Adrenal gland (tissue), 12 donors: ENCODE results near the gene TUT4. TPM values are rescaled to one million over a fixed set of nuclear protein-coding genes. Genes with fewer than 3 reads are reported as not detected.

Experiments used
- DNase-seq, 7 donors: peaks; one replicate each; pipeline ENCODE4 v3.0.0-alpha.2; 2019 to 2020
- H3K27ac ChIP-seq, 5 donors: fragments of 200-600 bp; sonication (generic) in 4 of 5; 1 replicate in 3 of 5; 2 replicates in 2 of 5; pipeline versions ENCODE4 v1.5.1 to v1.8.0; 2016 to 2020; ENCODE audit warnings: mild to moderate bottlenecking in 1 of 5
- H3K27me3 ChIP-seq: fragments of 200-600 bp; 2 replicates; pipeline ENCODE4 v1.8.0; 2021
- H3K36me3 ChIP-seq, 2 donors: fragments of 200-600 bp; replicated peaks in 1 of 2; 1 replicate in 1 of 2; 2 replicates in 1 of 2; pipeline versions ENCODE4 v1.5.1 to v1.8.0; 2018 to 2022
- H3K4me1 ChIP-seq, 2 donors: fragments of 200-600 bp; replicated peaks in 1 of 2; 1 replicate in 1 of 2; 2 replicates in 1 of 2; pipeline versions ENCODE4 v1.5.1 to v1.8.0; 2018 to 2021
- H3K4me3 ChIP-seq, 4 donors: fragments of 200-600 bp; sonication (generic) in 3 of 4; one replicate each; pipeline ENCODE4 v1.5.1; 2016 to 2018
- H3K9me3 ChIP-seq, 3 donors: fragments of 200-600 bp; sonication (generic) in 1 of 3; replicated peaks in 1 of 3; 1 replicate in 2 of 3; 2 replicates in 1 of 3; pipeline versions ENCODE4 v1.5.1 to v1.8.0; 2016 to 2021
- POLR2A ChIP-seq, 2 donors: fragments of 450-650 bp; IDR thresholded peaks; one replicate each; pipeline ENCODE4 v1.6.1; 2017; ENCODE audit warnings: antibody characterized with exemption in 2 of 2, mild to moderate bottlenecking in 2 of 2, moderate library complexity in 1 of 2
- WGBS, 4 donors: extraction: QIAGEN DNeasy Blood & Tissue Kit in 2 of 4; methylation state at CpG; one replicate each; pipeline versions ENCODE4 v1.1.5 to v1.1.7; 2013 to 2017; 5-methylcytosine and 5-hydroxymethylcytosine counted together
- intact Hi-C, 2 donors: fragments of 100-400 bp; cut with DNase I; formaldehyde crosslinking; loops; one replicate each; pipeline versions ENCODE4 v1.14.1 to v1.15.0; 2022 to 2023
- polyA plus RNA-seq, 3 donors: library from polyadenylated mRNA; stranded (reverse); fragments of 200-250 nt in 2 of 3; fragments of 350-450 nt in 1 of 3; fragmentation: Illumina TruSeq in 1 of 3; extraction: RNeasy Lipid Tissue Mini Kit (QIAGEN cat#74804) in 1 of 3; gene quantifications; one replicate each; pipeline ENCODE4 v1.2.3, GENCODE V29; 2013 to 2014
- total RNA-seq, 9 donors: library from RNA; depleted of rRNA in 4 of 9; stranded (reverse); fragments of >200 nt in 4 of 9; fragments of 120-200 nt in 1 of 9; fragmentation: NEBNext Ultra II Directional in 1 of 9; extraction: Animal tissue kit (Norgen Biotek cat#: 25700) in 1 of 9; gene quantifications; one replicate each; pipeline versions ENCODE4 v1.1.0 to v1.2.4, GENCODE V29; 2013 to 2023
- TF ChIP-seq, protein P1 (sequence below), 6 experiments: fragments of 450-650 bp in 4 of 6; fragments of 200-600 bp in 2 of 6; sonication (generic) in 1 of 6; IDR thresholded peaks; 1 replicate in 5 of 6; 2 replicates in 1 of 6; pipeline versions ENCODE4 v1.5.1 to v1.8.0; 2016 to 2021; ENCODE audit warnings: antibody characterized with exemption in 6 of 6, mild to moderate bottlenecking in 2 of 6, moderate library complexity in 1 of 6
- donor health status: healthy with polysubstance abuse.
- donor health status: Bipolar disorder and iron deficiency.
- donor health status: DM: yes; HTN: yes; CAD: no.
- donor health status: DM: no; HTN: no; CAD: no.
- donor health status: DM: no; HTN: no; CAD: no.
- donor health status: DM: yes; HTN: yes; CAD: no.

Gene TUT4
- total and polyA plus RNA-seq, 12 donors, result 29.7 to 80.9 (median 66.1) TPM

DNA sequence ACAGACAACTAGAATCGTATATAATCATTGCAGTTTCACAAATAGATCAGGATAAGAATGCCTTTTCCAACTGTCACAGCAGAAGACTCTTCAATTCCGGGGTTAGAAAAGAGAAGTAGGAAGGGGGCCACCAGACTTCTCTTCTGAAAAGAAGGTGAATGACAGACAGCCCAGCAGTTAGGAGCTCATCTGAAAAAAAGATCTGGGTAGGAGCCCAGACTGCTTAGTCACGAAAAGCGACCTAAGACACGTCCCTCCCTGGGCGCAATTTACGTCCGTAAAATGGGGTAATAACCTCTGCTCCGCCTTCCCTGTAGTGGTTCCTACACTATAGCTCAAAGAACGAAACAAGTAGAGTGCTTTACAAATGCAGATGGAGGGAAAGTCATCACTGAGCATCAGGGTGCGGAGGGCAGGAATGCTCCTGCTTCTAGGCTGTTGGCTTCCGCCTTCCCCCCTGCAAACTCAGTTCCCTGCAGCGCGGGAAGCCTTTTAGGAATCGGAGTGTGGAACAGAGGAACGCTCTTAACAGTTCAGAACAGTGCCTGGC lies 149.3 kb downstream of the TUT4 start:
- Histone ChIP-seq H3K4me3 (peak overlapping the region in 3 of 4 donors; percentile 53 to 89 (median 85)), H3K27me3 (no peaks in the 10 kb centered on the region), H3K4me1 (peaks cover 9 to 22% of the 10 kb centered on the region in 2 donors), H3K9me3 (no peaks in the 10 kb centered on the region), H3K27ac (peak overlapping the region in 4 of 5 donors; percentile 36 to 96 (median 78)), H3K36me3 (peaks cover 0 to 10% of the 10 kb centered on the region in 2 donors)
- TF ChIP-seq POLR2A (IDR thresholded peaks at IDR 0.05), result no peak
- TF ChIP-seq, protein P1, sequence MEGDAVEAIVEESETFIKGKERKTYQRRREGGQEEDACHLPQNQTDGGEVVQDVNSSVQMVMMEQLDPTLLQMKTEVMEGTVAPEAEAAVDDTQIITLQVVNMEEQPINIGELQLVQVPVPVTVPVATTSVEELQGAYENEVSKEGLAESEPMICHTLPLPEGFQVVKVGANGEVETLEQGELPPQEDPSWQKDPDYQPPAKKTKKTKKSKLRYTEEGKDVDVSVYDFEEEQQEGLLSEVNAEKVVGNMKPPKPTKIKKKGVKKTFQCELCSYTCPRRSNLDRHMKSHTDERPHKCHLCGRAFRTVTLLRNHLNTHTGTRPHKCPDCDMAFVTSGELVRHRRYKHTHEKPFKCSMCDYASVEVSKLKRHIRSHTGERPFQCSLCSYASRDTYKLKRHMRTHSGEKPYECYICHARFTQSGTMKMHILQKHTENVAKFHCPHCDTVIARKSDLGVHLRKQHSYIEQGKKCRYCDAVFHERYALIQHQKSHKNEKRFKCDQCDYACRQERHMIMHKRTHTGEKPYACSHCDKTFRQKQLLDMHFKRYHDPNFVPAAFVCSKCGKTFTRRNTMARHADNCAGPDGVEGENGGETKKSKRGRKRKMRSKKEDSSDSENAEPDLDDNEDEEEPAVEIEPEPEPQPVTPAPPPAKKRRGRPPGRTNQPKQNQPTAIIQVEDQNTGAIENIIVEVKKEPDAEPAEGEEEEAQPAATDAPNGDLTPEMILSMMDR (IDR thresholded peaks at IDR 0.05), result no peak
- intact Hi-C loops, result loop anchor here in 1 of 2 donors (10.0 kb wide), 1 partner anchor 281 kb away; no protein-coding TSS in a partner anchor
- 0 to 1% (median 0%) methylated on average over 16 of the region's 16 CpGs for WGBS, 4 donors
- peak; percentile 33 to 67 (median 58) for DNase-seq

DNA sequence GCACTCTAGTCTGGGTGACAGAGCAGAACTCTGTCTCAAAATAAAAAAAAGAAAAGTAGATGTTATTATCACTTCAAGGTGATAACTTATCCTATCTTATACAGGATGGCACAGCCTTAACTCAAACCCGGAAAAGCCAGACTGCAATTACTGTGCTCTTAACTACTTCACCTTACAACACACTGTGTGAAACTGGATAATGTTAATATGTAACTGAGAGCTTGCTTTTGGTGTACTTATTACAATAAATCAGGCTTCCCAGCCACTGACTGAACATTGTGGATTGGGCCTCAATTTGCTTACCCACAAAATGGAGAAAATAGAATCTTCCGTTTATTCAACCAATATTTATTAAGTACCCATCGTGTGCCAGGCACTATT lies 150.0 kb downstream of the TUT4 start:
- H3K27ac ChIP-seq, result no peak overlapping the region
- 68 to 76% (median 73%) methylated on average over 3 of the region's 3 CpGs for WGBS, 4 donors
- no peak for DNase-seq
- H3K4me1 ChIP-seq, result peaks cover 9 to 22% of the 10 kb centered on the region in 2 donors
- H3K4me3 ChIP-seq, result no peak overlapping the region
- peaks cover 0 to 3% of the 10 kb centered on the region in 2 donors for H3K36me3 ChIP-seq
- H3K9me3 ChIP-seq, result no peaks in the 10 kb centered on the region
- no peaks in the 10 kb centered on the region for H3K27me3 ChIP-seq
- no peak for TF ChIP-seq POLR2A (IDR thresholded peaks at IDR 0.05)
- TF ChIP-seq, protein P1 (IDR thresholded peaks at IDR 0.05), result no peak
- intact Hi-C loops, result loop anchor here in 1 of 2 donors (10.0 kb wide), 1 partner anchor 282 kb away; no protein-coding TSS in a partner anchor

- TF ChIP-seq POLR2A (IDR thresholded peaks at IDR 0.05), result no peak
- TF ChIP-seq, protein P1 (IDR thresholded peaks at IDR 0.05), result no peak
- Histone ChIP-seq H3K27ac (no peak overlapping the region), H3K27me3 (no peaks in the 10 kb centered on the region), H3K4me1 (peaks cover 2 to 11% of the 10 kb centered on the region in 2 donors), H3K4me3 (no peak overlapping the region), H3K9me3 (no peaks in the 10 kb centered on the region), H3K36me3 (no peaks in the 10 kb centered on the region)
- no peak for DNase-seq
- 95 to 97% (median 97%) methylated on average over 6 of the region's 6 CpGs for WGBS, 4 donors
- intact Hi-C loops, result loop anchor here in 1 of 2 donors (10.0 kb wide), 1 partner anchor 285 kb away; no protein-coding TSS in a partner anchor
Observed at GRCh38 chr1:52400131-52400530, 152.8 kb downstream of the TUT4 start.

GRCh38 chr1:52399629-52400028 lies 153.3 kb downstream of the TUT4 start:
- Histone ChIP-seq H3K4me1 (peaks cover 0 to 9% of the 10 kb centered on the region in 2 donors), H3K27ac (no peak overlapping the region), H3K27me3 (no peaks in the 10 kb centered on the region), H3K9me3 (no peaks in the 10 kb centered on the region), H3K36me3 (no peaks in the 10 kb centered on the region), H3K4me3 (no peak overlapping the region)
- no peak for DNase-seq
- TF ChIP-seq, protein P1 (IDR thresholded peaks at IDR 0.05), result no peak
- TF ChIP-seq POLR2A (IDR thresholded peaks at IDR 0.05), result no peak
- intact Hi-C loops, result loop anchor here in 1 of 2 donors (10.0 kb wide), 1 partner anchor 285 kb away; no protein-coding TSS in a partner anchor
- 93 to 100% (median 98%) methylated on average over 3 of the region's 3 CpGs for WGBS, 4 donors
